OCI-LY1 (cell line): ENCODE data around the gene CLCN7.
"Not testable (repeated sequence)": the region's sequence is repeated elsewhere in the genome, so short reads cannot be mapped to it uniquely, and the experiment has no call there.

ENCODE experiments used
- H2AFZ ChIP-seq: fragments of 200-600 bp; sonication (generic), shearing (Covaris generic); 2 replicates; pipeline ENCODE4 v1.6.0; 2014; ENCODE audit warnings: antibody characterized with exemption, mild to moderate bottlenecking, low read length
- H3F3A ChIP-seq: fragments of 200-600 bp; sonication (generic), shearing (Covaris generic); 2 replicates; pipeline ENCODE4 v1.6.0; 2014; ENCODE audit warnings: mild to moderate bottlenecking, antibody characterized with exemption, low read length, moderate library complexity; ENCODE audit not compliant: insufficient read depth
- H3K27ac ChIP-seq: fragments of 200-600 bp; sonication (generic); 2 replicates; pipeline ENCODE4 v1.5.1; 2014; ENCODE audit warnings: low read length, mixed run types, mild to moderate bottlenecking, low read depth; ENCODE audit not compliant: poor library complexity, severe bottlenecking
- H3K27me3 ChIP-seq: fragments of 200-600 bp; sonication (generic); 2 replicates; pipeline ENCODE4 v1.6.0; 2014; ENCODE audit warnings: antibody characterized with exemption, mild to moderate bottlenecking, low read length, moderate library complexity; ENCODE audit not compliant: insufficient read depth
- H3K36me3 ChIP-seq: fragments of 200-600 bp; sonication (generic); 2 replicates; pipeline ENCODE4 v1.6.1; 2014; ENCODE audit warnings: mild to moderate bottlenecking, antibody characterized with exemption, low read length, moderate library complexity, mixed read lengths; ENCODE audit not compliant: insufficient read depth
- H3K4me1 ChIP-seq: fragments of 200-600 bp; sonication (generic); 2 replicates; pipeline ENCODE4 v1.5.1; 2014; ENCODE audit warnings: mild to moderate bottlenecking, low read length, moderate library complexity; ENCODE audit not compliant: insufficient read depth, severe bottlenecking
- H3K4me2 ChIP-seq: fragments of 200-600 bp; sonication (generic), shearing (Covaris generic); 2 replicates; pipeline ENCODE4 v1.6.1; 2014; ENCODE audit warnings: low read length
- H3K4me3 ChIP-seq: fragments of 200-600 bp; sonication (generic); 2 replicates; pipeline ENCODE4 v1.5.1; 2014; ENCODE audit warnings: low read length, low read depth, mild to moderate bottlenecking, mixed read lengths; ENCODE audit not compliant: poor library complexity, severe bottlenecking
- H3K79me2 ChIP-seq: fragments of 200-600 bp; shearing (Covaris generic); 2 replicates; pipeline ENCODE4 v1.6.1; 2016; ENCODE audit warnings: mixed run types, low read length, mixed read lengths; ENCODE audit not compliant: insufficient read depth
- H3K9ac ChIP-seq: fragments of 200-600 bp; sonication (generic), shearing (Covaris generic); 2 replicates; pipeline ENCODE4 v1.6.1; 2014; ENCODE audit warnings: mild to moderate bottlenecking, low read length, mixed read lengths
- H3K9me2 ChIP-seq: fragments of 200-600 bp; sonication (generic), shearing (Covaris generic); 2 replicates; pipeline ENCODE4 v1.6.1; 2014; ENCODE audit warnings: low read depth, mild to moderate bottlenecking, low read length, mixed read lengths
- H3K9me3 ChIP-seq: fragments of 200-600 bp; shearing (Covaris generic); 2 replicates; pipeline ENCODE4 v1.6.1; 2014; ENCODE audit warnings: low read length, mixed read lengths
- H4K20me1 ChIP-seq: fragments of 200-600 bp; sonication (generic), shearing (Covaris generic); 2 replicates; pipeline ENCODE4 v1.6.0; 2016; ENCODE audit warnings: mild to moderate bottlenecking, low read length; ENCODE audit not compliant: insufficient read depth
- EZH2 ChIP-seq: fragments of 200-600 bp; sonication (generic), shearing (Covaris generic); IDR thresholded peaks from 2 replicates; pipeline ENCODE4 v1.8.0; 2017; ENCODE audit warnings: borderline replicate concordance, mixed run types, mild to moderate bottlenecking, antibody characterized with exemption, low read length, moderate library complexity, mixed read lengths
- TF ChIP-seq, protein P1 (sequence below): fragments of 200-600 bp; sonication (generic), shearing (Covaris generic); IDR thresholded peaks from 2 replicates; pipeline ENCODE4 v1.5.1; 2017; ENCODE audit warnings: mild to moderate bottlenecking, antibody characterized with exemption, low read length, moderate library complexity, mixed read lengths

The CLCN7 gene

DNA sequence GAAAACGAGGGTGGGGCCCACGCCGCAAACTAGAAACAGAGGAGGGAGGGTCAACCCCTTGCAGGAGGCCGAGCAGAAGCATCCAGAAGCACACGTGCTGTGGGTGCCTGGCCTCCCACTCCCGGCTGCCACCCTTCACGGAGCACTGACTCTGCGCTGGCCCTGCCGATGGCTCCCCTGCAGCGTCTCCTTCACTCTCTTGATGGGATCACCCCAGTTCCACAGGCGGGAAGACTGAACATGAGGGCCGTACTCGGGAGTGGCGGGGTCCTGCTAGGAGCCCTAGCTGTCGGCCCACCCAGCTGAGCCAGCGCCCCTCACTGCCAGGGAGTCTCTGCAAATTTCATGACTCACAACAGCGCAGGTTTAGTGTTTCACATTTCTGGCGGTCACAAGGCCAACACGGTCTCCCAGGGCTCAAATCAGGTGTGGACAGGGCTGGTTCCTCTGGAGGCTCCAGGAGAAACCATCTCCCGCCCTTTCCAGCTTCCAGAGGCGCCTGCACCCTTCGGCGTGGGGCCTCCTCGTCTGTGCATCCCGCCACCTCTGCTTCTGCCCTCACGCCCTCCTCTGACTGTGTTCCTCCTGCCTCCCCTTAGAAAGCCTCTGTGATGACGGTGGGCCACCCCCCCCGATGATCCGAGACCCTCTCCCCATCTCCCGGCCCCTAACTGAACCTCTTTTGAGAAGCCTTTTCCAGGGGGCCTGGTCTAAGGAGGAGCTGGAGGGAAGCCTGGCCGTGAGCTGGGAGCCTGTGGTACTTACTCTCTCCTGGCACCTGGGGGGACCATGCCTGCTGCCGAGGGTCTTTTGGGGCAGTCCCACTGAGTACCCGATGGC is 11.9 kb upstream of the CLCN7 start:
- no peaks in the 10 kb centered on the region for H3K9me3 ChIP-seq
- no peak overlapping the region for H2AFZ ChIP-seq
- no peaks in the 10 kb centered on the region for H3F3A ChIP-seq
- no peak overlapping the region for H3K4me2 ChIP-seq
- H3K79me2 ChIP-seq: no peaks in the 10 kb centered on the region
- no peak overlapping the region for H3K27ac ChIP-seq
- no peaks in the 10 kb centered on the region for H3K4me1 ChIP-seq
- no peaks in the 10 kb centered on the region for H3K9me2 ChIP-seq
- no peak overlapping the region for H3K9ac ChIP-seq
- peaks cover 16% of the 10 kb centered on the region; the same call in 1 of the 2 replicates for H3K27me3 ChIP-seq
- no peaks in the 10 kb centered on the region for H3K36me3 ChIP-seq
- no peaks in the 10 kb centered on the region for H4K20me1 ChIP-seq
- TF ChIP-seq EZH2: no peak
- TF ChIP-seq, protein P1, sequence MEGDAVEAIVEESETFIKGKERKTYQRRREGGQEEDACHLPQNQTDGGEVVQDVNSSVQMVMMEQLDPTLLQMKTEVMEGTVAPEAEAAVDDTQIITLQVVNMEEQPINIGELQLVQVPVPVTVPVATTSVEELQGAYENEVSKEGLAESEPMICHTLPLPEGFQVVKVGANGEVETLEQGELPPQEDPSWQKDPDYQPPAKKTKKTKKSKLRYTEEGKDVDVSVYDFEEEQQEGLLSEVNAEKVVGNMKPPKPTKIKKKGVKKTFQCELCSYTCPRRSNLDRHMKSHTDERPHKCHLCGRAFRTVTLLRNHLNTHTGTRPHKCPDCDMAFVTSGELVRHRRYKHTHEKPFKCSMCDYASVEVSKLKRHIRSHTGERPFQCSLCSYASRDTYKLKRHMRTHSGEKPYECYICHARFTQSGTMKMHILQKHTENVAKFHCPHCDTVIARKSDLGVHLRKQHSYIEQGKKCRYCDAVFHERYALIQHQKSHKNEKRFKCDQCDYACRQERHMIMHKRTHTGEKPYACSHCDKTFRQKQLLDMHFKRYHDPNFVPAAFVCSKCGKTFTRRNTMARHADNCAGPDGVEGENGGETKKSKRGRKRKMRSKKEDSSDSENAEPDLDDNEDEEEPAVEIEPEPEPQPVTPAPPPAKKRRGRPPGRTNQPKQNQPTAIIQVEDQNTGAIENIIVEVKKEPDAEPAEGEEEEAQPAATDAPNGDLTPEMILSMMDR: no peak
- H3K4me3 ChIP-seq: no peak overlapping the region

DNA sequence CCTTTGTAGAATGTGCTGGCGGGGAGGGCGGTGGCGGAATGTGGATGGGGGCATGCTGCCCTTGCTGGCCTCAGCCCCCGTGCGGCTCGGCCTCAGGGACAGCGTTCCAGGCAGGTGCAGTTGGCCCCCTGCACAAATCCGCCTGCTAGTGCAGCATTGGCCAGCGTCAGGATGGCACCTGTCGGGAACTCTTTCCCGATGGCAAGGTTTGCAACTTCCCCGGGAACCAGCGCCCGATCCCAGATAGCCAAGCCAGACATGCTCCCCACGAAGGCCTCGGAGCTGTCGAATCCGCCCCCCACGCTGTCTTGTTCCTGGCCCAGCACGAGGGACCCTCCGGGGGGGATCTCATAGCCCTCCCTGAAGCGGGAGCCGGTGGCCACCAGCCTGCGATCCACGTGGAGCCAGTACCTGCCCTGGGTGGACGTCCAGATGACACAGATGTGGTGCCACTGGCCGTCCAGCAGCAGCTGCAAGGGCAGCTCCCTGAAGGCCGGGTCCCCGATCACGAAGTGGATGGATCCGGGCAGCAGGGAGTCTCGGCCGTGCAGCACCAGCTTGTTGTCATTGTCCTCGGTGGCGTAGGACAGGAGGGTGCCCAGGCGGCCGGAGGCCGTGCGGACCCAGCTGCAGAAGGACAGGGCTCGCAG is 11.1 kb upstream of the CLCN7 start:
- Histone ChIP-seq H4K20me1 (no peaks in the 10 kb centered on the region), H3K27me3 (peaks cover 20% of the 10 kb centered on the region; the same call in 1 of the 2 replicates), H3K9me3 (no peaks in the 10 kb centered on the region), H3K79me2 (no peaks in the 10 kb centered on the region), H3K9me2 (no peaks in the 10 kb centered on the region), H3F3A (no peaks in the 10 kb centered on the region), H3K4me1 (no peaks in the 10 kb centered on the region), H2AFZ (no peak overlapping the region), H3K27ac (no peak overlapping the region), H3K36me3 (no peaks in the 10 kb centered on the region), H3K4me3 (no peak overlapping the region), H3K4me2 (no peak overlapping the region), H3K9ac (no peak overlapping the region)
- TF ChIP-seq EZH2: no peak
- TF ChIP-seq, protein P1: no peak

DNA sequence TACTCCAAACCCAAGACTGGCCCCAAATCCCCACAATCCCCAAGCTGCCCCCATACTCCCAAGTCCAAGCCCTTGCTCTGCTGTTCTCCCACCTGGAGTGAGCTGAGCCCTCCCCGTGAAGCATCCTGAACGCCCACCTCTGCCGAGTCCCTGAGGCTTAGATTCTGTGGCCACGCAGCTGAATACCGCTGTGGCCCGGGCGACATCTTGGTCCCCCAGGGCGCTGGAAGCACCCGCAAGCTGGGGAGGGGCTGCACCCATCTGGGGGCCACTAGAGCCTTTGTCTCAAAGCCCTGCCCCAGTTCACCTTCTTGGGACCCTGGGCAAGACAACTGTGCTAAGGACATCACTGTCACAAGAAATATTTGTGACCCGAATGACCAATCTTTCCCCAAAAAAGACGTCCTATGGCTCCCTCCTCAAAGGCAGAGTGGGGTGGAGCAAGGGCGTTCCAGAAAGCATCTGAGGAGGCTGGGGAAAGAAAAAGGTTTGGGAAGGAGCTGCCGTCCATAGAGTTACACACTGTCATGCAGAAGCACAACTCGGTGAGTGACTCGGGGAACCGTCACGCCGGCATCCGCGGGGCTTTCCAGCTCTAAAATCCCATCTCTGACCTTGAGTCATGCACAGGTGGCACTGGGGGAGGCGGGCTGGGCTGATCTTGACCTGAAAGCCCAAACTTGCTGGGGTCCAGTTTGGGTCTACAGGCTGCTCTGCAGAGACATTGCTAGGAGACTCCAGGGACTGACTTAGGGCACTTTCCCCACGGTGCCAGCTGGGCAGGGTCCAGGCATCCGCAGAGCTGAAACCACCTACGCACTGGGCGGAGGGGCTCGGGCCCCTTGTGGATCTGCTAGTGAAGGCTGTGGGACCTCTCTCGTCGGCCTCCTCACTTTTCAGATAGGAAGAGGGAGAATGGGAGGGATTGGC is 7.3 kb upstream of the CLCN7 start:
- no peaks in the 10 kb centered on the region for H3K9me3 ChIP-seq
- no peak overlapping the region for H3K4me2 ChIP-seq
- H3K4me1 ChIP-seq: no peaks in the 10 kb centered on the region
- no peak overlapping the region for H3K9ac ChIP-seq
- no peaks in the 10 kb centered on the region for H3K79me2 ChIP-seq
- no peak overlapping the region for H3K27ac ChIP-seq
- H3K9me2 ChIP-seq: no peaks in the 10 kb centered on the region
- H3K4me3 ChIP-seq: no peak overlapping the region
- H3F3A ChIP-seq: no peaks in the 10 kb centered on the region
- H3K36me3 ChIP-seq: no peaks in the 10 kb centered on the region
- peaks cover 15% of the 10 kb centered on the region; the same call in 1 of the 2 replicates for H3K27me3 ChIP-seq
- H2AFZ ChIP-seq: no peak overlapping the region
- no peaks in the 10 kb centered on the region for H4K20me1 ChIP-seq
- TF ChIP-seq, protein P1: no peak
- TF ChIP-seq EZH2: no peak

DNA sequence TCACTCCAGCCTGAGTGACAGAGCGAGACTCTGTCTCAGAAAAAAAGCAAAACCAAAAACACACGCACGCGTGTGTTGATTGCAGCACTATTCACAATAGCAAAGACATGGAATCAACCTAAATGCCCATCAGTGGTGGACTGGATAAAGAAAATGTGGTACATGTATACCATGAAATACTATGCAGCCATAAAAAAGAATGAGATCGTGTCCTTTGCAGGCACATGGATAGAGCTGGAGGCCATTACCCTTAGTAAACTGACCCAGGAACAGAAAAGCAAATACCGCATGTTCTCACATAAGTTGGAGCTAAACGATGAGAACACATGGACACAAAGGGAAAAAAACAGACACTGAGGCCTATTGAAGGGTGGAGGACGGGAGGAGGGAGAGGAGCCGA is 4.1 kb upstream of the CLCN7 start:
- not testable (repeated sequence) for H3K4me3 ChIP-seq, H4K20me1 ChIP-seq, H3K27me3 ChIP-seq, H3K27ac ChIP-seq, H2AFZ ChIP-seq, H3F3A ChIP-seq, H3K9ac ChIP-seq, H3K79me2 ChIP-seq, H3K9me2 ChIP-seq, H3K36me3 ChIP-seq, H3K9me3 ChIP-seq, H3K4me2 ChIP-seq
- peaks cover 14% of the 10 kb centered on the region for H3K4me1 ChIP-seq
